Esophagus muscularis mucosa (tissue), 4 donors: ENCODE results near the gene DOCK3. TPM values are rescaled to one million over a fixed set of nuclear protein-coding genes. Genes with fewer than 3 reads are reported as not detected.
"Not testable (repeated sequence)": the region's sequence is repeated elsewhere in the genome, so short reads cannot be mapped to it uniquely, and the experiment has no call there.

Experiments used
- DNase-seq: peaks from one replicate; pipeline ENCODE4 v3.0.0-alpha.2; 2017; ENCODE audit errors: extremely low spot score
- H3K27ac ChIP-seq, 4 donors: fragments of 200-600 bp; sonication (generic); replicated peaks in 1 of 4; 1 replicate in 3 of 4; 2 replicates in 1 of 4; pipeline ENCODE4 v1.5.1; 2016 to 2019; ENCODE audit warnings: mild to moderate bottlenecking in 1 of 4
- H3K27me3 ChIP-seq, 4 donors: fragments of 200-600 bp; sonication (generic); one replicate each; pipeline versions ENCODE4 v1.5.1 to v1.6.0; 2016 to 2019
- H3K36me3 ChIP-seq, 4 donors: fragments of 200-600 bp; sonication (generic); one replicate each; pipeline ENCODE4 v1.5.1; 2016 to 2019
- H3K4me1 ChIP-seq, 4 donors: fragments of 200-600 bp; sonication (generic); one replicate each; pipeline ENCODE4 v1.5.1; 2016 to 2019
- H3K4me3 ChIP-seq, 4 donors: fragments of 200-600 bp; sonication (generic); 1 replicate in 2 of 4; 2 replicates in 2 of 4; pipeline ENCODE4 v1.5.1; 2016 to 2019; ENCODE audit warnings: mild to moderate bottlenecking in 4 of 4, moderate library complexity in 1 of 4
- H3K9me3 ChIP-seq, 4 donors: fragments of 200-600 bp; sonication (generic); 1 replicate in 3 of 4; 2 replicates in 1 of 4; pipeline ENCODE4 v1.5.1; 2016 to 2019
- CTCF ChIP-seq, 3 experiments: fragments of 200-600 bp in 2 of 3; fragments of 450-650 bp in 1 of 3; sonication (generic) in 2 of 3; IDR thresholded peaks; one replicate each; pipeline ENCODE4 v1.5.1; 2017 to 2019; ENCODE audit warnings: antibody characterized with exemption in 3 of 3, mild to moderate bottlenecking in 2 of 3, moderate library complexity in 1 of 3
- EP300 ChIP-seq: sonication (generic); formaldehyde crosslinking; IDR thresholded peaks from one replicate; pipeline ENCODE4 v1.6.1; 2017; ENCODE audit warnings: antibody characterized with exemption
- POLR2A ChIP-seq: fragments of 450-650 bp; IDR thresholded peaks from one replicate; pipeline ENCODE4 v1.6.1; 2017; ENCODE audit warnings: antibody characterized with exemption, moderate library complexity, mild to moderate bottlenecking, low read depth
- POLR2AphosphoS5 ChIP-seq, 2 donors: sonication (generic); formaldehyde crosslinking; IDR thresholded peaks; one replicate each; pipeline ENCODE4 v1.6.1; 2017; ENCODE audit warnings: antibody characterized with exemption in 2 of 2
- WGBS: methylation state at CpG from one replicate; pipeline ENCODE4 v1.1.5; 2018; 5-methylcytosine and 5-hydroxymethylcytosine counted together
- intact Hi-C: fragments of 100-400 bp; cut with DNase I; formaldehyde crosslinking; loops from one replicate; pipeline ENCODE4 v1.15.1; 2023
- total RNA-seq, 4 donors: library from RNA; depleted of rRNA; stranded (reverse); fragments of >200 nt; gene quantifications; one replicate each; pipeline versions ENCODE4 v1.1.0 to v1.2.1, GENCODE V29; 2016

Gene DOCK3
- total RNA-seq, 4 donors from 2014 or later = 5.4 to 10.6 (median 7.2) TPM

GRCh38 chr3:50687916-50688315 lies 13.2 kb downstream of the DOCK3 start:
- Histone ChIP-seq H3K36me3 (no peaks in the 10 kb centered on the region), H3K4me3 (no peak overlapping the region), H3K4me1 (peaks cover 0 to 10% (median 5%) of the 10 kb centered on the region in 4 donors), H3K9me3 (no peaks in the 10 kb centered on the region), H3K27ac (no peak overlapping the region), H3K27me3 (no peaks in the 10 kb centered on the region)
- intact Hi-C loops = no loop called here
- no peak for TF ChIP-seq CTCF (IDR thresholded peaks at IDR 0.05)
- no peak for TF ChIP-seq EP300
- no peak for TF ChIP-seq POLR2AphosphoS5 (IDR thresholded peaks at IDR 0.05)
- TF ChIP-seq POLR2A = no peak
- no peak for DNase-seq
- WGBS = 72% methylated on average over 2 of the region's 2 CpGs

GRCh38 chr3:50688602-50689001 lies 13.9 kb downstream of the DOCK3 start:
- H3K9me3 ChIP-seq, H3K27me3 ChIP-seq, H3K4me3 ChIP-seq, DNase-seq, H3K36me3 ChIP-seq, intact Hi-C loops, H3K27ac ChIP-seq: not testable (repeated sequence)
- H3K4me1 ChIP-seq = peaks cover 0 to 10% (median 5%) of the 10 kb centered on the region in 4 donors
- whole genome bisulfite sequencing = 87% methylated on average over 4 of the region's 4 CpGs

GRCh38 chr3:50689558-50689957 lies 14.8 kb downstream of the DOCK3 start:
- H3K27me3 ChIP-seq = no peaks in the 10 kb centered on the region
- H3K4me1 ChIP-seq = peaks cover 0 to 10% (median 5%) of the 10 kb centered on the region in 4 donors
- H3K36me3 ChIP-seq = no peaks in the 10 kb centered on the region
- no peaks in the 10 kb centered on the region for H3K9me3 ChIP-seq
- DNase-seq = no peak
- intact Hi-C loops = no loop called here
- no peak overlapping the region for H3K27ac ChIP-seq
- no peak overlapping the region for H3K4me3 ChIP-seq
- no peak for TF ChIP-seq POLR2AphosphoS5 (IDR thresholded peaks at IDR 0.05)
- no peak for TF ChIP-seq CTCF (IDR thresholded peaks at IDR 0.05)
- TF ChIP-seq POLR2A = no peak
- no peak for TF ChIP-seq EP300
- 66% methylated on average over 6 of the region's 6 CpGs for WGBS

GRCh38 chr3:50695031-50695430 lies 20.3 kb downstream of the DOCK3 start:
- TF ChIP-seq POLR2A (no peak), EP300 (no peak), CTCF (IDR thresholded peaks at IDR 0.05) (no peak), POLR2AphosphoS5 (IDR thresholded peaks at IDR 0.05) (no peak)
- Histone ChIP-seq H3K9me3 (peaks cover 0 to 9% (median 0%) of the 10 kb centered on the region in 4 donors), H3K27ac (no peak overlapping the region), H3K4me1 (no peaks in the 10 kb centered on the region), H3K27me3 (no peaks in the 10 kb centered on the region), H3K36me3 (no peaks in the 10 kb centered on the region), H3K4me3 (no peak overlapping the region)
- no peak for DNase-seq
- 88% methylated on average over 2 of the region's 2 CpGs for WGBS
- intact Hi-C loops = no loop called here

GRCh38 chr3:50696276-50696675 lies 21.5 kb downstream of the DOCK3 start:
- intact Hi-C loops = no loop called here
- no peak for TF ChIP-seq POLR2A
- TF ChIP-seq CTCF (IDR thresholded peaks at IDR 0.05) = no peak
- TF ChIP-seq POLR2AphosphoS5 (IDR thresholded peaks at IDR 0.05) = no peak
- TF ChIP-seq EP300 = no peak
- H3K4me3 ChIP-seq = no peak overlapping the region
- no peak for DNase-seq
- no peaks in the 10 kb centered on the region for H3K36me3 ChIP-seq
- H3K27ac ChIP-seq = no peak overlapping the region
- WGBS = 88% methylated on average over 3 of the region's 3 CpGs
- H3K27me3 ChIP-seq = no peaks in the 10 kb centered on the region
- peaks cover 0 to 9% (median 0%) of the 10 kb centered on the region in 4 donors for H3K9me3 ChIP-seq
- H3K4me1 ChIP-seq = no peaks in the 10 kb centered on the region
